Measurements from ENCODE around the gene MCTP2.

MCTP2 gene

GRCh38 chr15:94353488-94353820, 122.1 kb downstream of the MCTP2 start:
- DNase-seq (ENCODE audit: low spot score), result no peak

GRCh38 chr15:94354655-94355054, 123.3 kb downstream of the MCTP2 start:
- no peak for DNase-seq (ENCODE audit: low spot score)

- no peak for DNase-seq (ENCODE audit: low spot score)
These were observed 128.4 kb downstream of the MCTP2 start for GRCh38 chr15:94359716-94360115.

GRCh38 chr15:94360251-94360685, 128.9 kb downstream of the MCTP2 start:
- no peak for DNase-seq (ENCODE audit: low spot score)

GRCh38 chr15:94362385-94363092, 131.2 kb downstream of the MCTP2 start:
- DNase-seq (ENCODE audit: low spot score), result no peak

GRCh38 chr15:94363382-94363781, 132.0 kb downstream of the MCTP2 start:
- DNase-seq (ENCODE audit: low spot score), result no peak

GRCh38 chr15:94366781-94367180, 135.4 kb downstream of the MCTP2 start:
- no peak for DNase-seq (ENCODE audit: low spot score)

GRCh38 chr15:94367726-94368535, 136.6 kb downstream of the MCTP2 start:
- no peak for DNase-seq (ENCODE audit: low spot score)

- DNase-seq (ENCODE audit: low spot score), result no peak
These were observed 139.0 kb downstream of the MCTP2 start for GRCh38 chr15:94370206-94370935.

- DNase-seq (ENCODE audit: low spot score), result no peak
These were observed 139.6 kb downstream of the MCTP2 start for GRCh38 chr15:94370936-94371285.

GRCh38 chr15:94372821-94373220, 141.5 kb downstream of the MCTP2 start:
- no peak for DNase-seq (ENCODE audit: low spot score)

GRCh38 chr15:94375997-94376396, 144.6 kb downstream of the MCTP2 start:
- no peak for DNase-seq (ENCODE audit: low spot score)

GRCh38 chr15:94379986-94380385, 148.6 kb downstream of the MCTP2 start:
- no peak for DNase-seq (ENCODE audit: low spot score)

- no peak for DNase-seq (ENCODE audit: low spot score)
These were observed 149.4 kb downstream of the MCTP2 start for GRCh38 chr15:94380798-94381197.

- no peak for DNase-seq (ENCODE audit: low spot score)
These were observed 150.0 kb downstream of the MCTP2 start for GRCh38 chr15:94381384-94381783.

GRCh38 chr15:94383041-94383440, 151.7 kb downstream of the MCTP2 start:
- DNase-seq (ENCODE audit: low spot score), result no peak

GRCh38 chr15:94383706-94384105, 152.3 kb downstream of the MCTP2 start:
- DNase-seq (ENCODE audit: low spot score), result no peak

GRCh38 chr15:94385441-94385840, 154.1 kb downstream of the MCTP2 start:
- no peak for DNase-seq (ENCODE audit: low spot score)

GRCh38 chr15:94386351-94386750, 155.0 kb downstream of the MCTP2 start:
- no peak for DNase-seq (ENCODE audit: low spot score)

- no peak for DNase-seq (ENCODE audit: low spot score)
These were observed 156.1 kb downstream of the MCTP2 start for GRCh38 chr15:94387442-94387841.

- no peak for DNase-seq (ENCODE audit: low spot score)
These were observed 156.6 kb downstream of the MCTP2 start for GRCh38 chr15:94387849-94388441.

GRCh38 chr15:94395640-94396039, 164.3 kb downstream of the MCTP2 start:
- DNase-seq (ENCODE audit: low spot score), result no peak

- DNase-seq (ENCODE audit: low spot score), result no peak
These were observed 166.0 kb downstream of the MCTP2 start for GRCh38 chr15:94397337-94397736.
